ENCODE data around the gene GPR171. TPM values are rescaled to one million over a fixed set of nuclear protein-coding genes. Genes with fewer than 3 reads are reported as not detected.

GPR171 gene
- polyA plus RNA-seq, 1 donor from 2014 or later: 1.1 TPM

- H3K4me1 Mint-ChIP-seq: peaks cover 0 to 1% (median 0%) of the 10 kb centered on the region in 3 donors
- H3K27me3 Mint-ChIP-seq: no peaks in the 10 kb centered on the region
- peak overlapping the region in 1 of 3 donors; percentile 5 for H3K27ac Mint-ChIP-seq
- peaks cover 0 to 1% (median 0%) of the 10 kb centered on the region in 3 donors for H3K9me3 Mint-ChIP-seq
- no peaks in the 10 kb centered on the region for H3K36me3 Mint-ChIP-seq
- peak overlapping the region in 2 of 4 donors; percentile 65 to 67 for H3K4me3 Mint-ChIP-seq
These were observed 1.8 kb downstream of the GPR171 start for GRCh38 chr3:151201051-151201730.

DNA sequence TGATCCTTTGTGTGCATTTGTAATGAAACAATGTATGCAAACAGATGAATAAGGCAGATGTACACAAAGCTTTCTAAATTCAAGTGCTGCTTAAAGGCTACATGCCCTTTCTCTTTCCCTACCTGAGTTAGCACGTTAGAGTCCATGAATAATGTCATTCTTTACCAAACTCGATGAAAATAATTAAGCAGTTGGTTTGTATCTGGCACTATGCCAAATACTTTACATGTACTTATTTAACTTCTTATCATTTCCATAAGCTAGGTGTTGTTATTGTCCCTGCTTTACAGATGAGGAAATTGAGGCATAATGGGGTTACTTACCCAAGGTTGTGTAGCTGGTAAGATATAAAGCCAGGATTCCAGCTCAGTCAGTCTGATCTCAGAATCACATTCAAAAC lies 2.4 kb downstream of the GPR171 start:
- H3K9me3 Mint-ChIP-seq: peaks cover 0 to 1% (median 0%) of the 10 kb centered on the region in 3 donors
- no peaks in the 10 kb centered on the region for H3K36me3 Mint-ChIP-seq
- no peak overlapping the region for H3K4me3 Mint-ChIP-seq
- H3K27me3 Mint-ChIP-seq: no peaks in the 10 kb centered on the region
- peaks cover 0 to 1% (median 0%) of the 10 kb centered on the region in 3 donors for H3K4me1 Mint-ChIP-seq
- H3K27ac Mint-ChIP-seq: peak overlapping the region in 1 of 3 donors; percentile 5

DNA sequence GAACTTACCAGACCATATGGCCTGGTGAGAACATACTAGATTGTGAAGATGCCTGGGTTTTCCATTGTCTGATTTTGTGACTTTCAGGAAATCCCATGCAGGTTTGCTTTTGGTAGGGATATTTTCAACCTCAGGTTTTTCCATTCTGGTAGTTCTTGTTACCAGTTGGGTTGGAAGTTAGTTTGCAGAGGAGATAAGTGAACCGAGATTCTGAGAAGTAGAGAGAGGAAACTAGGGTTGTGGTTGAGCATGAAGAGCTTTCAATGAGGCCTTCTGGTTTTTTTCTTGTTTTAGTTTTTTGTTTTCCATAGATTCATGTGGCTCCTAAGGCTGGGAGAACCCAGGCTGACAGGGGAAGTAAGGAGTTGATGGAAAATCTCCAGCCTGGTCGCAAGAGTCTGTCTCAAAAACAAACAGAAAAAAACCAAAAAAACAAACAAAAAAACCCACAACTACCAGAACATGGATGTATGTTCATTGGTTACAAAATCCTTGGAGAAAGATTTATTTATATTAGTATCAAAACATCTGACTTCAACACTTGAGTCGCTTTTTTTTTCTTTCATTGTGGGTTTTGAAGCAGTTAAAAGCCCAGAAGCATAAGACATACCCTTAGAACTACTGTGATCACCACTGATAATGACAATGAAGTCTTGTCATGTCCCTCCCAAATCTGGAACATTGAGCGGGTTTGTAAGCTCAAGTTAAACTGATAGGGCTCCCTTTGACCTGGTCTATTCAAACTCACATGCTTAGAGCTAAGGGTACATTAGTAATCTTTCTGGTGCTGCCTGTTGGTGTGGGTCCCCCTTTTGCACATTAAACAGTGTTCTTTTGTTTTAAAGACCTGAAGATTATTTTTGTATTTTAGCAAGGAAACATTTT lies 3.2 kb downstream of the GPR171 start:
- Mint-ChIP-seq H3K27ac (no peak overlapping the region), H3K4me1 (peaks cover 0 to 1% (median 0%) of the 10 kb centered on the region in 3 donors), H3K36me3 (no peaks in the 10 kb centered on the region), H3K27me3 (no peaks in the 10 kb centered on the region), H3K4me3 (peak overlapping the region in 1 of 4 donors; percentile 69), H3K9me3 (peaks cover 0 to 1% (median 0%) of the 10 kb centered on the region in 3 donors)

- Mint-ChIP-seq H3K4me3 (no peak overlapping the region), H3K27ac (no peak overlapping the region), H3K27me3 (no peaks in the 10 kb centered on the region), H3K36me3 (no peaks in the 10 kb centered on the region), H3K4me1 (no peaks in the 10 kb centered on the region), H3K9me3 (no peaks in the 10 kb centered on the region)
These were observed 4.2 kb downstream of the GPR171 start for GRCh38 chr3:151198849-151199248.

GRCh38 chr3:151197981-151198767 lies 4.8 kb downstream of the GPR171 start:
- no peaks in the 10 kb centered on the region for H3K4me1 Mint-ChIP-seq
- no peaks in the 10 kb centered on the region for H3K27me3 Mint-ChIP-seq
- H3K9me3 Mint-ChIP-seq: no peaks in the 10 kb centered on the region
- H3K27ac Mint-ChIP-seq: no peak overlapping the region
- H3K36me3 Mint-ChIP-seq: no peaks in the 10 kb centered on the region
- H3K4me3 Mint-ChIP-seq: no peak overlapping the region

- no peaks in the 10 kb centered on the region for H3K9me3 Mint-ChIP-seq
- peaks cover 2% of the 10 kb centered on the region for H3K27me3 Mint-ChIP-seq
- no peaks in the 10 kb centered on the region for H3K36me3 Mint-ChIP-seq
- H3K4me3 Mint-ChIP-seq: no peak overlapping the region
- H3K27ac Mint-ChIP-seq: no peak overlapping the region
- no peaks in the 10 kb centered on the region for H3K4me1 Mint-ChIP-seq
These were observed 5.8 kb downstream of the GPR171 start for GRCh38 chr3:151197228-151197627.

DNA sequence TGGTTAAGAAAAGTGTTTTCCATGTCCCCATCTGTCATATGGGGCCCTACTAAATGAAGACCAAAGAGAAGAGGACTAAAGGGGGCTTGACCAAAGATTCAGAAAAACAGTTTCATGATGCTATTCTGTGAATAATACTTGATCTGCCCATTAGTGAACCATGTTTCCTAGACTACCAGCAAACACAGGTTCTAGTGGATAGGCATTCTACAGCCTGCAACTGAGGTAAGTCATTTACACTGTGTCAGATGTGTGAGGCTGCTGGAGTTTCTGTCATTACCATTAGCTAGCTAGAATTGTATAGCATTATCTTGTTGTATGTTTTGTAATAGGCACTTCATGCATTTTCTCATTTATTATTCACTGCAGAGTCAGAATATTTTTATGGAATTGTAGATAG lies 6.6 kb downstream of the GPR171 start:
- Mint-ChIP-seq H3K36me3 (no peaks in the 10 kb centered on the region), H3K9me3 (no peaks in the 10 kb centered on the region), H3K4me1 (no peaks in the 10 kb centered on the region), H3K27ac (no peak overlapping the region), H3K4me3 (no peak overlapping the region), H3K27me3 (peaks cover 2% of the 10 kb centered on the region)

GRCh38 chr3:151195826-151196225 lies 7.2 kb downstream of the GPR171 start:
- peaks cover 2% of the 10 kb centered on the region for H3K27me3 Mint-ChIP-seq
- no peak overlapping the region for H3K4me3 Mint-ChIP-seq
- H3K27ac Mint-ChIP-seq: no peak overlapping the region
- no peaks in the 10 kb centered on the region for H3K36me3 Mint-ChIP-seq
- peaks cover 0 to 2% (median 0%) of the 10 kb centered on the region in 3 donors for H3K9me3 Mint-ChIP-seq
- H3K4me1 Mint-ChIP-seq: no peaks in the 10 kb centered on the region

- Mint-ChIP-seq H3K27ac (no peak overlapping the region), H3K36me3 (peaks cover 2% of the 10 kb centered on the region), H3K4me3 (no peak overlapping the region), H3K9me3 (peaks cover 0 to 4% (median 2%) of the 10 kb centered on the region in 3 donors), H3K4me1 (no peaks in the 10 kb centered on the region), H3K27me3 (peaks cover 2% of the 10 kb centered on the region)
These were observed 10.5 kb downstream of the GPR171 start for GRCh38 chr3:151192545-151192944.

GRCh38 chr3:151191095-151191494 lies 11.9 kb downstream of the GPR171 start:
- peaks cover 2% of the 10 kb centered on the region for H3K36me3 Mint-ChIP-seq

DNA sequence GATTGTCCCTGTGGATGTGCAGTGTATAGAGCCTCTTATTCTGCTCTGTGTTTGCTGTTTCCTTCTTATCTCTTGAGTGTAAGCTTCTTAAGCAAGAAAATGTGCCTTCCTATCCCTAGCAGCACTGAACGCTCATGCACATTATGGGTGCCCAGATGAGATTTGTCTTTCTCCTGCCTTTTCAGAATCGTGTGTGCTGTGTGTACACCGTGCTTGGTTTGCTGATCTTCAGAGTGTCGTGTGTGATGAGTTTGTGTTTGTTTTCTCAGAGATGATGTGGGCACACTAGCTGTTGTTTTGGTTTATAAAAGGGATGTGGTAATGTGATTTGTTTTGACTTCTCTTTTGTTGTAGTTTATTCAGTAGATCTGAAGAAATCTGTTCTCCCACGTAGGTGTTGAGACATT lies 19.7 kb downstream of the GPR171 start:
- Mint-ChIP-seq H3K9me3 (no peaks in the 10 kb centered on the region), H3K36me3 (no peaks in the 10 kb centered on the region), H3K27me3 (no peaks in the 10 kb centered on the region), H3K4me1 (no peaks in the 10 kb centered on the region), H3K4me3 (no peak overlapping the region), H3K27ac (no peak overlapping the region)

More at GRCh38 chr3:151191095-151191494, 11.9 kb downstream of the GPR171 start:
- peaks cover 2% of the 10 kb centered on the region for H3K27me3 Mint-ChIP-seq
- peaks cover 0 to 4% (median 2%) of the 10 kb centered on the region in 3 donors for H3K9me3 Mint-ChIP-seq
- H3K4me1 Mint-ChIP-seq: no peaks in the 10 kb centered on the region
- no peak overlapping the region for H3K27ac Mint-ChIP-seq
- H3K4me3 Mint-ChIP-seq: no peak overlapping the region

DNA sequence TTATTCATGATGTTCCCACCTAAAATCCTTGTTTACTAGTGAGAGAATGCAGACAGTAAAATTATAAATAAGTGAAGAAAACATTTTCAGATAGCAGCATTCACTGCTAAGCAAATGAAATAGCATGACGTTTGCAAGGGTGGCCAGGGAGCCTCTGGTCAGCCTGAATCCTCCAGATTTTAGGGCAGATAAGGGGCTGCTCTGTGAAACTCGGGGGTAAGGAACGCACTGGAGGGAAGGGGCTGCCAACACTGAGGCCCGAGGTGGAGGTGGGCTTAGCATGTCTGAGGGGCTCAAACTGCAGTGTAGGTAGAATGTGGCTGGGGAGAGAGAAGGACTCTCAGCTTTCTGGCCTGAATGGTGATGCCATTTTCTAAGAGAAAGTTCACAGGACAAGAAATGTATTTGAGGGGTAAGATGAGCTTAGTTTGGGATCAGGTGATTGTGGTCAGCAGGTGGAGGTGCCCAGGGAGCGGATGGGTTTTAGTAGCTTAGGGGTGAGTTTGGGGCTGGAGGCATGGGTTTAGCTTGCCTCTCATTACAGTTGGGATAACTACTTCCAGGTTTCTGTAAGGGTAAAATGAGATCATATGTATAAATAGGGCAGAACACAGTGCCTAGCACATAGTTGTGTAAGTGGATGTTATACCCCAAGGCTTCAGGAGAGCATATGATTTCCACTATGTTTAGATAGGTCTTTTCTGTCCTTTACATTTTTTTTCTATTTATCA lies 20.5 kb downstream of the GPR171 start:
- Mint-ChIP-seq H3K4me1 (no peaks in the 10 kb centered on the region), H3K4me3 (no peak overlapping the region), H3K36me3 (no peaks in the 10 kb centered on the region), H3K27ac (no peak overlapping the region), H3K27me3 (no peaks in the 10 kb centered on the region), H3K9me3 (no peaks in the 10 kb centered on the region)

DNA sequence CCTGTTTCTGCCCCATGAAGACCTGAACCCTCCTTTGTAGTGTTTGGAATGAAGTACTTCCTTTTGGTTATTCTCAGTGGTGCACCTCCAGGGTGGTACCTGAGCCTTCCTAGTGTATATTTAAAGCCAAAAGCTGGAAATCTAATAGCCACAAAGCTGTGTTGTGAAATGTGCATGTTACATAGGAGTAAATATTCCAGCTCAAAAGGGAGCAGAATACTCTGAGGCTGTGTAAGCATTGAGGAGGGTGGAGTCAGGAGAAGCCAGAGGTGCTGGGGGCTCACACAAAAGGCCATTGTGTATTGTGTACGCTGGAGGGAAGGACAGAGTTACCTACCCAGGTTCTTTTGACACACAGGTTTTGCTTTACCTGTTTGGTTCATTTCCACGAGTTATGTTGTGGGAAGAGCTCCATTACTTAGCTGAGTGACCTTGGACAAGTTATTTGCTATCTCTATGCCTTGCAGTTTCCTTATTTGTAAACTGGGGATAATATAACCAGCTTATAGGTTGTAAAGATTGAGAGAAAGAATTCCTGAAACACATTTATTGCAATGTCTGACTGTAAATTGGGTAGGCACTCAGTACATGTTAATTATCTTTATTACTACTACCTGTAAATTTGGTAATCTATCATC lies 24.7 kb downstream of the GPR171 start:
- Mint-ChIP-seq H3K4me3 (no peak overlapping the region), H3K36me3 (no peaks in the 10 kb centered on the region), H3K27me3 (no peaks in the 10 kb centered on the region), H3K27ac (no peak overlapping the region), H3K4me1 (no peaks in the 10 kb centered on the region), H3K9me3 (no peaks in the 10 kb centered on the region)

DNA sequence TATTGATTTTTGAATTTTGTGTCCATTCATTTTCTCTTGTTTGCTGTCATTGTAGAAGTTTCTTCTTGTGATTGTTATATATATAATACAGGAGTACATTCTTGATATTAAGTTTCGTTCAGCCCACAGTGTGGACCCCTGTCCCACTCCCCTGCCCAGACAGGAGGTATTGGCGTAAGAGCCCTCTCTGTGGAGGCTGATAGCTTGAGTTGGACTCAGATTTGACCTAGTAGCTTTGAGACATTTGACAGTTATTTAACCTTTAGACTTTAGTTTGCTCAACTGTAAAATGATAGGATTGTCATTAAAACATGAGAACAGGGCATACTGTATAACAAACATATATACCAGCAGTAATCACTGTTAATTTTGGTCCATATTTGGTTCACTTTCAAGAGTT lies 27.1 kb downstream of the GPR171 start:
- Mint-ChIP-seq H3K27ac (no peak overlapping the region), H3K36me3 (no peaks in the 10 kb centered on the region), H3K4me3 (no peak overlapping the region), H3K27me3 (no peaks in the 10 kb centered on the region), H3K9me3 (no peaks in the 10 kb centered on the region), H3K4me1 (peaks cover 5 to 11% (median 10%) of the 10 kb centered on the region in 3 donors)

All from IgD-negative memory B cell (primary cell).